HG03108 (cell line): ENCODE measurements around the gene COL2A1.

Experiments
- ATAC-seq: cut with Tn5 transposase; IDR thresholded peaks from one replicate; pipeline ENCODE4 v1.9.1; 2021; ENCODE audit warnings: moderate library complexity; ENCODE audit not compliant: unreplicated experiment

COL2A1 gene

DNA sequence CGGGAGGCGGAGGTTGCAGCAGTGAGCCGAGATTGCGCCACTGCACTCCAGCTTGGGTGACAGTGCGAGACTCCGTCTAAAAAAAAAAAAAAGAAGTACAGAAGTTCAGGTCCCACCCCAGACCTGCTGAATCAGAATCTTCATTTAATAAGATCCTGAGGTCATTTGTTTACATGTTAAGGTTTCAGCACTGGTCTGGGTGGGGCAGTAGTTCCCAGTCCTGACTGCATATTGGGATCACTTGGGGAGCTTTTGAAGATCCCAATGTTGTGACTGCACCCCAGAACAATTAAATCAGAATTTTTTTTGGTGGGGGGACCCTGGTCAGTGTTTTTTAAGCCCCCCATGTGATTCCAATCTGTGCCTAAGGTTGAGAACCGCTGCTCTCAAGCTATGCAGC is 11.7 kb upstream of the COL2A1 start:
- ATAC-seq = no peak

GRCh38 chr12:48015129-48015528 is 10.9 kb upstream of the COL2A1 start:
- ATAC-seq = no peak

- ATAC-seq = no peak
Observed at GRCh38 chr12:48013287-48013686, 9.0 kb upstream of the COL2A1 start.

DNA sequence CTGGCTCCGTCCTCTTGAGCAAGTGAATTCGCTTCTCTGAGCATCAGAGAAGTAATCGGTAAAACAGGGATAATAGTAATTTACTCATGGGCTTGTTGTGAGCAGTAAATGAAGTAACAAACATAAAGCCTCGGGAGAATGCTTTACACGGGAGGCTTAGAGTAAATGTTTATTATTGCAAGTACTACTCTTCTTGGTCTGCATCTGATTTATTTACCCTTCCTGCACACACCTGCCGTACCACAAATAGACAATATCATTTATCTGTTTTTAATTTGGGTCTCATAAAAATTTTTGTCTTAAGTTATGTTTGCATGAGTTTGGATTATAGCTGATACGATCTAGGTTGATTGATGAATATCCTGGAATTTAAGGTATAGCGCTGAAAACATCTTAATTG is 7.8 kb upstream of the COL2A1 start:
- no peak for ATAC-seq

DNA sequence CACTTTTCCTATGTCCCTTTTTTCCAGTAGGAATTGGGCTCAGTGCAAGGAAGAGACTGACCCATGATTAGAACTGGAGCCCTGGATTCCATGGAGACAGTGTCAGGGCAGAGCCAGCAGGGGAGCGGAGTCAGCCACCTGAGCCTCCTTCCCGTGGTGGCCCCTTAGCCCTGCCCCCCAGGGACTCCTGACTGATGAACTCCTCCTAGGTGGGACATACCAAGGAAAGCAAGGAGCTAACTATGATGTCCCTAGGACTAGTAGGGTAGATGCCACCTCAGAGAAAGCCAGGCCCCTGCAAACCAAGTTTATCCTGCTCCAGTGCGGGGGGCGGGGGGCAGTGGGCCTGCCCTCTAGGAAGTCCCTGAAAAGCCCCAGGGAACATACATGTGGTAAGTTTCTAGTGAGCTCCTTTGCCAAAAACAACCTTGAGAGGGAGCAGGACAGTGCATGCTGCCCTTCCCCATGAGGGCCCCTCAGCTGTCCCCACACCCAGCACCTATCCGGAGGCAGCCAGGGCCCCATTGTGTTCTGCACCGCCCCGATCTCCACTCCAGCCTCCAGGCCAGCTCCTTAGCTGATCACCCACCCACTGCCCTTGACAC is 6.2 kb upstream of the COL2A1 start:
- no peak for ATAC-seq

DNA sequence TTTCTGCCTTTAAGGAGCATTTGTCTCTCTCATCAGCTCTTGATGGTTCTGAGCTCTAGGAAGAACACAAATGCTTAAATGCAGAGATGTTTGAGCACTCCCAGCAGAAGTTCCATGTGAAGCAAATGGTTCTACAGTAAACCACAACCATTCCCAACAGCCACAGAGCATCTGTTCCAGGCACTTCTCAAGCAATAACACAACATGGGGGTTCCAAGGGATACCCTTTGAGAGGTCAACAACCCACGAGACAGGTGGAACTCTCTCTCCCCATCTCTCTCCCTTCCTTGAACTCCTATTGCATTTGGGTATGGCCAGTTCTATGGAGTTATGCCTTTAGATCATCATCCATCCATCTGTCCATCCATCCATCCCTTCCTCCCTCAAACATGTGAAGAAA is 5.2 kb upstream of the COL2A1 start:
- no peak for ATAC-seq

GRCh38 chr12:48008950-48009349 is 4.7 kb upstream of the COL2A1 start:
- ATAC-seq = no peak

DNA sequence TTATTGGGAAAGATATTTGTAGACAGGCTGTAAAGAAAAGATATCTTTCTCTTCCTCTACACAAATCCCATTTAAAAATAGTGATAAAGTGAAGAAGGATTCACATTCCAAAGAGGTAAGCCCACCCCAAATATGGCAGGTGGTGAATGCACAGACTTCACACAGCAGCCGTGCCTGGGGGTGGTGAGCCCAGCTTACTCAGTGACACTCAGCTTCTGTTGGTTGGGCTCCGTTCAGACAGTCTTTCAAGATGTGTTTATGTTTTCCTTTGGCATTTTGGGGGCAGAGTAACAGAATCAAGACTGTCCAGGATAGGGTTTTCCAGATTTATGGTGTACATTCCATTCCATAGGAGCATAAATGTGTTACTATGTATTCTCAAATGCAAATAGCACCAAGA is 4.1 kb upstream of the COL2A1 start:
- no peak for ATAC-seq

DNA sequence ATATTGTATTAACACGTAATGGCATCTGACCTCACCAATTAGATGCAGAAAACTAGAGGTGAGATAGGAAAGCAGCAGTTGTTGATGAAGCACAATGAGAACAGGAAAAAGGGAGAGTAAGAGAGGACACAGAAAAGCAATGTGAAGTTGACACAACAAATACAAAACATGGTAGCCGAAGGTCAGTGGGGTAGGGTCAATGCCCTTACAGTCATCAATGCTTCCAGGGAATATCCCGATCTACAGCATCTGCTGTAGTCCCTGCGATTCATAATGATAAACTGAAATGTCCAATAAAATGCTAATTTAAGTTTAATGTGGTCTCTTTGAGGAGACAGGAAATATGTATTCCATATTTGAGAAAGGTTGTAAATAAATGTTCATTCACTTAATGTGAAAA is 2.9 kb upstream of the COL2A1 start:
- no peak for ATAC-seq

DNA sequence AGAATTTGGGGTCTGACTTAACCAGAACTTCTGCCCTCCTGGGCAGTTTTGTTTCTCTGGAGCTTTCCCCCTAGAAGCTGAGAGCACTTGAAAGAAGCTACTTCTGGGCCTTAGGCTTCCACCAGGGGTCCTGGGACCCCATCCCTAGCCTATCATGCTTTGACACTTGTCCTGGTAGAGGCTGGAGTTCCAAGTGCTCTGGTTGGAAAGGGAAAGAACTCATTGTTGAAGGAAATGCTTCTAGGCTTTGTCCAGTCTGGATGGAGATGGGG is 1.4 kb upstream of the COL2A1 start:
- ATAC-seq = no peak

- no peak for ATAC-seq
Observed at GRCh38 chr12:48005001-48005749, 899 bp upstream of the COL2A1 start.

DNA sequence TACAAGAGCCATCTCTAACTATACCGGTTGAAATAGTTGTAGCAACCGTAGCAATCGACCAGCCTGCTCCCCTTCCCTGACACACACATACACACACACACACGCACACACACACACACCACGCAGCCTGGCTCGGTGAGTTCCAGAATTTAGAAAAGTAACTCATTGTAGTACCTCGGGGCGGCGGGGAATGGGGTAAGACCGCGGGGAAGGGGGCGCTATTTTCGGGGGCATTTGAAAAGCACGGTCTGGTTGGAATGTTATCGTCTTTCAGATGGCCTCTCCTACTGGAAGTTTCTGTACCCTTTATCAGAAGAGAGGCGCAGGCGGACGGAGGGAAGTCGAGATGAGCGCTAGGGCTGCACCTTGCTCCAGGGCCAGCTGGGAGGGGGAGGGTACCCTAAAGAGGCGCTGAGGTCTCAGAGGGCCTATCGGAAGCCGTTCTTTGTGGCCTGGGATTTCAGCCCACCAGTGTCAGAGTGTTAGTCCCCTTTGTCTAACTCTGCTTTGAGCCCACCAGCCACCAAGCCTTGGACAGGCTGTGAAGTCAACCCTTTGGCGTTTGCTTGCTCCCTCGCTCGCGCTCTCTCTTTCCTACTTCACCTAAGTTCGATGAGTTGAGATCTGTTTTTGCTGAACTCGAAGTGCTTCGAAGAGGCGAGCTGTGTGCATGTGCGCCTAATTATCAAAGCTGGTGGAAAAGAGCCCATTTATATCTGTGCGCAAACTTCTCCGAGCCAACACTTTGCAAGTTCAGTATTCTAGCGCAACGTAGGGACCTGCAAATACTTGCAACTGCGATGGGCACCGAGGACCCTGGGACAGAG is 837 bp downstream of the COL2A1 start:
- no peak for ATAC-seq

GRCh38 chr12:48002773-48003218 is 1.5 kb downstream of the COL2A1 start:
- no peak for ATAC-seq

GRCh38 chr12:48002414-48002730 is 1.9 kb downstream of the COL2A1 start:
- ATAC-seq = no peak

DNA sequence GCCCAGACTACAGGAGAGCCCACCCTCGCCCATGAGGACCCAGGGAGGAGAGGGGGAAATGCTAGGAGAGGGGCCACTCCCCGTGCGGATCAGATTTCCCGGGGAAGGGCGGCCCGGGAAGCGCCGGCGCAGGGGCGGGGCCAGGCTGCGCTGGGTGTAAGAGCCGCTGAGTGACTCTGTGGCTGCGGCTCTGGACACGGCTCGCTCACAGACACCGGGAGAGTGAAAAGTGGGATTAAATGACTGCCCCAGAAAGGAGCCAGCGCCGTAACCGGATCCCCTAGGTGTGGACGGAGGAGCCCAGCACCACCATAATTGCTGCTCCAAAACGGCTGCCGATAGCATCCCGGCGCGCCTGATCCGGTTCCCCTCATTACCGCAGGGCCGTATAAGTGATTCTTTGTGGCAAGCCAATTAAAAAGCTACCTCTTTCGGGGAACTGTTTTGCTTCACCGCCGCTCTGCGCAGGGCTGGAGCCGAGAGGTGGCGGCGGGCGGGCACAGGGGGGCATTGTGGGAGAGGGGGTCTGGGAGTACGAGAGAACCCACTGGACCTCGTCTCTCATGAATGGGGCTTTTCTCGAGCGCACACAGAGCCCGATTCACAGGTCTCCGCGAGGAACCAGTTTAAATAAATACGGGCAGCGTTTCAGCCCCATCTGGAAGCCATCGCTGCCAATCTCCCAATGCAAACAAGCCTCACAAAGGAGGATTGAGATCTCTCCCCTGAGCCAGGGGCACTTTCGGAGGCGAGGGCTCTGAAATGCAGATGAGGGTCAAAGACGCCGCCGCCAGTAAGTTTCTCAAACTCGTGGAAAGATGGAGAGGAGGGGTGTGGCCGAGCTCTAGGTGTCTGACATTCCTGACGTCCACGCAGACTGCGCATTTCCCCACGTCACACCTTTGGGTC is 2.5 kb downstream of the COL2A1 start:
- no peak for ATAC-seq

DNA sequence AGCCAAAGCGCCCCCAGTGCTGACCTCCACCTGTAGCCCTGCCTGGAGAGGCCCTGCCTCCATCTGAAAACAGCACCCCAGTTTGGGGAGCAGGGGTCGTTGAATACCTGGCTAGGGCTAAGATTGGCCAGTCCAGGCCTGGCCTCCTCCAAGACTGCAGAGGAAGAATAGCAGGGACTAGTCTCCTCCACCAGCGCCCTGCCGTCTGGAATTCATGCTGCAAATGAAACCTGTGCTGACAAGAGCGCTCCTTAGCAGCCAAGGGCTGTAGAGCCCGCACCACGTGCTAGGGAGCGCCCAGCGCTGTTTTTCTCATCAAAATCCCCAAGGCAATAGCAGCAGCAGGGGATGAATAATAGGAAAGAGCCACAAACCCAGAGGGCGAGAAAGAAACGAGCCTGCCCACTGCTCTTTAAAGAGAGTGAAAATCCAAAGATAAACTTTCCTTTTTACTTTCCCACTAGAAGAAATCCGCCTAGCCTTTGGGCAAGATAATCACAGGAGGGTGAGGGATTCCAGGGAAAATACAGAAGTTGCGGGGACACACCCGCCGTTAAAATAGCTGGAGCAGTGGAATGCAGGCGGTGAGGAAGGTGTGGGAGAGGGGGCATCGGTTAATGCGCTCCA is 3.3 kb downstream of the COL2A1 start:
- ATAC-seq = no peak

GRCh38 chr12:47999816-48000215 is 4.5 kb downstream of the COL2A1 start:
- no peak for ATAC-seq

- no peak for ATAC-seq
Observed at GRCh38 chr12:47997321-47997720, 7.0 kb downstream of the COL2A1 start.

DNA sequence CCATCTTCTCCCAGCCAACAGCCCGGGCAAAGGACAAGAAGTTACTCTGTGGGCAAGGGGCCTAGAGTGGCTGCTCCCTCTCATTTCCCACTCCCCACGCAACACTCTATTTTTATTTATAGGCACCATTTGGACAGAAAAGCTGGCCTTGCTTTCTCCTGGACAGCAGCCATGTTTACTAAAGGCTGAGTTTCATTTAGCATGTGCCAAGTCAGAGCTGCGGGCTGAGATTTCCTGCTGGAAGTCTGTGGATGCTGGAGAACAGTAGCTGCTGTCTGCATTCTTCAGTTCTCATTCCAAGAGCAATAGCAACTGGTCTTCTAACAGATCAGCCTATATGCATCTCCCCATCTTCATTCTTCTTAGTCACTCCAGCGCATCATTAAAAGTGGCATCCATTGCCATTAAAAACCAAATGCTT is 8.3 kb downstream of the COL2A1 start:
- ATAC-seq = no peak

DNA sequence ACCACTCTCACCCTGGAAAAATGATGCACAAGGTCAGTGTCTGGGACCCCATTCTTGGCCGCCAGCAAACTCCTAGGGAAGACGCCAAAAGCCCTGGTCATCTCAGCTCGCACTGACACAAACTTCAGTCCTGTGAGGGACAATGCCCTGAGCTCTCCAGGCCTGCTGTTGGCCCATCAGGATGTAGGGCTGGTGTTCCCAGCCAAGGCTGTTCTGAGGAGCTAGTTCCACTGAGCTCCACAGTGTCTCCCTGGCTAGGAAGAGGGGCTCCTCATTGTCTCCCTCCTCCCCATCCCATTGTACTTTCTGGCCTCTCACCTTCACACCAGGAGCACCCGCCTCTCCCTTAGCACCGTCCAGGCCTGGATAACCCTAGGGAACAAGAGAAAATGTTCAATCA is 10.8 kb downstream of the COL2A1 start:
- no peak for ATAC-seq

DNA sequence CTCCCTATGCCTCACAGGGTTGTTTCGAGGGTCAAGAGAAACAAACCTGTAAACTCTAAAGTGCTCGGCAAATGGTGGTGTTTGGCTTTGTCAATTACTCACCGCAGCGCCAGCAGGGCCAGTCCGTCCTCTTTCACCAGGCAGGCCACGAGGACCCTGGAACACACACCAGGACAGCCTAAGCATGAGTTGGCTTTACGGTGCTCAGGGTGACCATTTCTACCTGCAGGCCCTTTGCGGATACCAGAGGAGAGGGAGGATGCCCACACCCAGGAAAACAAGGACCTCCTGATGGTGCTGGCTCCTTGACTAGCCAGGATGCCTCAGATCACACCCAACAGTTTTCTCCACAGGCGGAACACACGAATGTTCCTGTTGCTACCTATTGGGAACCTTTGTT is 11.5 kb downstream of the COL2A1 start:
- no peak for ATAC-seq
